HL-60 (cell line): ENCODE data around the gene FNBP1L.

Experiments used
- CTCF ChIP-seq: IDR thresholded peaks from one replicate; pipeline ENCODE4 v1.5.1; 2011; ENCODE audit warnings: low read length, control low read depth, inconsistent platforms; ENCODE audit not compliant: insufficient read depth
- POLR2AphosphoS5 ChIP-seq: IDR thresholded peaks from 2 replicates; pipeline ENCODE4 v1.6.1; 2012; ENCODE audit warnings: low read depth

DNA sequence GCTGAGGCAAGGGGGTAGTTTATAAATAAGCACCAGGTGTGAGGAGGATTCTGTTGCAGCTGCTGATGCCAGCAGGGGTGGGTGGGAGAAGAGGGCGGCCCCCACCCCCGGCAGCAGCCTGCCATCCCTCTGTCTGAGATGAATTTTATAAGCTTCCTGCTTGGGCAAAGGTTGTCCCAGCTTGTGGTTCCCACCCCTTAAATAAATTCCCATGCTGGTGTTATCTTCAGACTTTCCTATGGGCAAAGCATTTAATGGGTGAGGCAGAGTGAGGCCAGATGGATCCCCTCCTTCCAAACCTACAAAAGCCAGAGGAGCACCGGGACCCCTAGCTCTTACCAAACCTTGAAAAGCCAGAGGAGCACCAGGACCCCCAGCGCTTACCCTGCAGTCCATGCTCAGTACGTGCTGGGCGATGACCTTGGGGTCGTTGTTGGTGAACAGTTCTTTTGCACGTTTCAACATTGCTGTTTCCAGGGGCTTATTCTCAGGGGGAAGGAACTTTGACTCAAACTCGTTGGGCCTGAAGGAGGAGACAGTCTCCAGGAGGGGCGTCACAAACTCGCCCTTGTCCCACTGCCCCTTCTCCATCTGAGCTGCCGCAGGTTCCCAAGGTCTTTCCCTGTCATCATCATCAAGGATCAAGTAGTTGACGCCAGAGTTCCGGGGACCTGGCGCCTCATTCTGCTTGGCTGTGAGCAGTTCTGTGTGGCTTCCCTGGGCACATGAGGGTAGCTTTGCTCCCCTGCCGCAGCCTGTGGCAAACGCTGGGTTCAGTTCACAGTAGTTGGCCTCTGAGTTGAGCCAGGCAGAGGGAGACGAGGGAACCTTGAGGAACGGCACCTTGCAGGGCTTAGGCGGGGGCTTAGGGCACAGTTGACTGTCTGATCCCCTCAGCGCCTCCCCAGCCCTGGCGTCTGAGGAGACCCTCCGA, 134.3 kb downstream of the FNBP1L start:
- TF ChIP-seq CTCF (no peak), POLR2AphosphoS5 (no peak)
